Endothelial cell of umbilical vein (primary cell): ENCODE measurements around the gene LRP1B. TPM values are rescaled to one million over a fixed set of nuclear protein-coding genes. Genes with fewer than 3 reads are reported as not detected.

Experiments used
- BruUV-seq: library from RNA; stranded (reverse); fragments of 400-500 nt; replicated peaks from 2 replicates; lab custom pipeline; 2021; lab: Mats Ljungman, UMichigan
- CTCF ChIA-PET: fragments of 300-600, 350-600 bp; sonication (Branson Sonifier 250); formaldehyde crosslinking; loops from one replicate; lab custom pipeline; 2021; ENCODE audit warnings: antibody characterized with exemption, inconsistent platforms; lab: Charles Lee
- POLR2A ChIA-PET: fragments of 300-600, 350-600 bp; sonication (Branson Sonifier 250); formaldehyde crosslinking; loops from one replicate; lab custom pipeline; 2021; ENCODE audit warnings: antibody characterized with exemption, inconsistent platforms; lab: Charles Lee
- DNase-seq: peaks from one replicate; pipeline ENCODE4 v3.0.0-alpha.2; 2011; ENCODE audit warnings: low read depth, low spot score
- FAIRE-seq: peaks from 2 replicates; lab custom pipeline; 2011; peaks lifted over from hg19 to GRCh38; lab: Jason Lieb, UNC
- H2AFZ ChIP-seq: 2 replicates; pipeline ENCODE4 v1.6.0; 2012; ENCODE audit warnings: low read depth, low read length, control low read depth, inconsistent platforms
- H3K27ac ChIP-seq: 2 replicates; pipeline ENCODE4 v1.5.1; 2011; ENCODE audit warnings: low read depth, mild to moderate bottlenecking, control low read depth, low read length, moderate library complexity; ENCODE audit not compliant: insufficient read depth
- H3K27me3 ChIP-seq, 2 experiments: 2 replicates each; pipeline versions ENCODE4 v1.6.0 to v1.6.1; 2011; ENCODE audit warnings: low read length in 2 of 2, mixed read lengths in 1 of 2; ENCODE audit not compliant: control insufficient read depth in 2 of 2, insufficient read depth in 2 of 2
- H3K36me3 ChIP-seq, 2 experiments: 2 replicates in 1 of 2; 3 replicates in 1 of 2; pipeline ENCODE4 v1.5.1; 2011; ENCODE audit warnings: low read length in 2 of 2, mild to moderate bottlenecking in 1 of 2, moderate library complexity in 1 of 2; ENCODE audit not compliant: control insufficient read depth in 2 of 2, insufficient read depth in 2 of 2; ENCODE audit errors: extremely low read depth in 1 of 2
- H3K4me1 ChIP-seq: 3 replicates; pipeline ENCODE4 v1.5.1; 2011; ENCODE audit warnings: mild to moderate bottlenecking, low read length; ENCODE audit not compliant: control insufficient read depth, insufficient read depth; ENCODE audit errors: extremely low read depth
- H3K4me2 ChIP-seq: 2 replicates; pipeline ENCODE4 v1.6.1; 2011; ENCODE audit warnings: low read length, control low read depth, mixed read lengths; ENCODE audit not compliant: insufficient read depth
- H3K4me3 ChIP-seq, 3 experiments: fragments of 200-600 bp in 1 of 3; sonication (generic), shearing (Covaris generic) in 1 of 3; replicated peaks in 1 of 3; 2 replicates each; pipeline ENCODE4 v1.5.1; 2011 to 2016; ENCODE audit warnings: control low read depth in 3 of 3, low read length in 3 of 3, mild to moderate bottlenecking in 2 of 3, inconsistent platforms in 1 of 3, low read depth in 1 of 3, moderate library complexity in 1 of 3; ENCODE audit not compliant: insufficient read depth in 1 of 3
- H3K79me2 ChIP-seq: 2 replicates; pipeline ENCODE4 v1.6.0; 2012; ENCODE audit warnings: low read length, inconsistent platforms; ENCODE audit not compliant: control insufficient read depth, insufficient read depth
- H3K9ac ChIP-seq: replicated peaks from 2 replicates; pipeline ENCODE3; 2011; ENCODE audit warnings: low read length, control low read depth; ENCODE audit not compliant: insufficient read depth; ENCODE audit errors: extremely low read depth
- H3K9me1 ChIP-seq: replicated peaks from 3 replicates; pipeline ENCODE4 v1.6.0; 2011; ENCODE audit warnings: mild to moderate bottlenecking, low read length; ENCODE audit not compliant: control insufficient read depth, insufficient read depth; ENCODE audit errors: extremely low read depth
- H3K9me3 ChIP-seq: replicated peaks from 2 replicates; pipeline ENCODE4 v1.5.1; 2012; ENCODE audit warnings: low read length, inconsistent platforms; ENCODE audit not compliant: control insufficient read depth, insufficient read depth
- H4K20me1 ChIP-seq: replicated peaks from 2 replicates; pipeline ENCODE3; 2011; ENCODE audit warnings: mild to moderate bottlenecking, low read length; ENCODE audit not compliant: control insufficient read depth, insufficient read depth; ENCODE audit errors: extremely low read depth
- EZH2 ChIP-seq: IDR thresholded peaks from 2 replicates; pipeline ENCODE4 v1.6.1; 2012; ENCODE audit warnings: borderline replicate concordance, low read depth, mild to moderate bottlenecking, moderate library complexity, low read length, inconsistent platforms; ENCODE audit not compliant: severe bottlenecking
- FOS ChIP-seq: IDR thresholded peaks from 2 replicates; pipeline ENCODE4 v1.6.1; 2011; ENCODE audit warnings: mild to moderate bottlenecking, low read length, moderate library complexity, borderline replicate concordance; ENCODE audit not compliant: insufficient read depth
- GATA2 ChIP-seq: IDR thresholded peaks from 2 replicates; pipeline ENCODE4 v1.7.0; 2011; ENCODE audit warnings: low read depth, mild to moderate bottlenecking, moderate library complexity, mixed read lengths, low read length; ENCODE audit not compliant: insufficient read length, insufficient read depth
- JUN ChIP-seq: IDR thresholded peaks from 2 replicates; pipeline ENCODE4 v1.6.1; 2011; ENCODE audit warnings: borderline replicate concordance, low read depth; ENCODE audit not compliant: insufficient read length, insufficient read depth
- MAX ChIP-seq: IDR thresholded peaks from 2 replicates; pipeline ENCODE4 v1.6.1; 2011; ENCODE audit not compliant: insufficient read depth, insufficient read length
- MYC ChIP-seq: IDR thresholded peaks from one replicate; pipeline ENCODE4 v1.6.1; 2011; ENCODE audit warnings: mild to moderate bottlenecking, low read depth, low read length
- POLR2A ChIP-seq: IDR thresholded peaks from 2 replicates; pipeline ENCODE4 v1.6.1; 2012; ENCODE audit warnings: low read depth, mild to moderate bottlenecking, control low read depth, low read length
- POLR2AphosphoS5 ChIP-seq: IDR thresholded peaks from 2 replicates; pipeline ENCODE4 v1.6.1; 2012; ENCODE audit warnings: low read depth, mild to moderate bottlenecking, control low read depth, low read length, moderate library complexity; ENCODE audit not compliant: insufficient read depth
- dilution Hi-C: fragments of 300-500 bp; cut with MboI; formaldehyde crosslinking; loops from one replicate; pipeline ENCODE4 v1.15.0; 2019; ENCODE audit warnings: low sequenced_read_pairs; ENCODE audit not compliant: extremely low pct_ligation_motif_present
- intact Hi-C: fragments of 100-400 bp; cut with micrococcal nuclease; formaldehyde crosslinking; loops from one replicate; pipeline ENCODE4 v1.10.0; 2022
- polyA plus RNA-seq, 4 experiments: library from polyadenylated mRNA; depleted of rRNA in 3 of 4; stranded (reverse) in 3 of 4; unstranded in 1 of 4; fragments of >200 nt; gene quantifications; 2 replicates each; pipeline versions ENCODE4 v1.2.1 to v1.2.3, GENCODE V29; 2011 to 2012; ENCODE audit warnings: missing spikeins in 1 of 4
- total RNA-seq: library from RNA; stranded (reverse); gene quantifications from 2 replicates; pipeline ENCODE4 v1.2.3, GENCODE V29; 2021
- TF ChIP-seq, protein P1 (sequence below), 2 donors: IDR thresholded peaks; 1 replicate in 1 of 2; 2 replicates in 1 of 2; pipeline ENCODE4 v1.5.1; 2011; ENCODE audit warnings: low read length in 2 of 2, mild to moderate bottlenecking in 2 of 2, moderate library complexity in 2 of 2, control low read depth in 1 of 2, inconsistent platforms in 1 of 2, low read depth in 1 of 2; ENCODE audit not compliant: insufficient read depth in 1 of 2; ENCODE audit errors: extremely low read depth in 1 of 2

Gene LRP1B
- total and polyA plus RNA-seq, 2 donors (not counting 3 experiments of a cell fraction or from before 2014, with no cell fraction given) = 0.03 to 0.07 TPM

GRCh38 chr2:140442319-140442718, 1688.5 kb downstream of the LRP1B start:
- Histone ChIP-seq H3K4me1 (no peaks in the 10 kb centered on the region), H3K79me2 (no peaks in the 10 kb centered on the region), H3K27ac (no peak overlapping the region), H3K36me3 (no peaks in the 10 kb centered on the region), H3K9ac (no peak overlapping the region), H3K27me3 (no peaks in the 10 kb centered on the region), H3K9me1 (no peaks in the 10 kb centered on the region), H4K20me1 (no peaks in the 10 kb centered on the region), H3K4me3 (no peak overlapping the region), H3K4me2 (no peak overlapping the region), H2AFZ (no peak overlapping the region), H3K9me3 (no peaks in the 10 kb centered on the region)
- POLR2A ChIA-PET = no interaction called here
- dilution Hi-C loops (no loop called here), intact Hi-C loops (no loop called here)
- CTCF ChIA-PET = no interaction called here
- DNase-seq = no peak
- no TSS peak for BruUV-seq
- no peak for TF ChIP-seq POLR2A
- no peak for TF ChIP-seq POLR2AphosphoS5
- TF ChIP-seq, protein P1, sequence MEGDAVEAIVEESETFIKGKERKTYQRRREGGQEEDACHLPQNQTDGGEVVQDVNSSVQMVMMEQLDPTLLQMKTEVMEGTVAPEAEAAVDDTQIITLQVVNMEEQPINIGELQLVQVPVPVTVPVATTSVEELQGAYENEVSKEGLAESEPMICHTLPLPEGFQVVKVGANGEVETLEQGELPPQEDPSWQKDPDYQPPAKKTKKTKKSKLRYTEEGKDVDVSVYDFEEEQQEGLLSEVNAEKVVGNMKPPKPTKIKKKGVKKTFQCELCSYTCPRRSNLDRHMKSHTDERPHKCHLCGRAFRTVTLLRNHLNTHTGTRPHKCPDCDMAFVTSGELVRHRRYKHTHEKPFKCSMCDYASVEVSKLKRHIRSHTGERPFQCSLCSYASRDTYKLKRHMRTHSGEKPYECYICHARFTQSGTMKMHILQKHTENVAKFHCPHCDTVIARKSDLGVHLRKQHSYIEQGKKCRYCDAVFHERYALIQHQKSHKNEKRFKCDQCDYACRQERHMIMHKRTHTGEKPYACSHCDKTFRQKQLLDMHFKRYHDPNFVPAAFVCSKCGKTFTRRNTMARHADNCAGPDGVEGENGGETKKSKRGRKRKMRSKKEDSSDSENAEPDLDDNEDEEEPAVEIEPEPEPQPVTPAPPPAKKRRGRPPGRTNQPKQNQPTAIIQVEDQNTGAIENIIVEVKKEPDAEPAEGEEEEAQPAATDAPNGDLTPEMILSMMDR (IDR thresholded peaks at IDR 0.05; ENCODE audit: extremely low read depth in 1 of 2, insufficient read depth in 1 of 2, low read depth in 1 of 2, low read length in 2 of 2) = no peak
- TF ChIP-seq EZH2 = no peak
- TF ChIP-seq JUN = no peak
- TF ChIP-seq FOS = no peak
- TF ChIP-seq GATA2 = no peak
- no peak for TF ChIP-seq MYC
- TF ChIP-seq MAX = no peak
- FAIRE-seq = no peak
